ENCODE measurements around the gene KRT8.
A peak's percentile ranks its signal among the peaks of the same experiment; 100 is the strongest.
"Not testable (repeated sequence)": the region's sequence is repeated elsewhere in the genome, so short reads cannot be mapped to it uniquely, and the experiment has no call there.

The KRT8 gene

DNA sequence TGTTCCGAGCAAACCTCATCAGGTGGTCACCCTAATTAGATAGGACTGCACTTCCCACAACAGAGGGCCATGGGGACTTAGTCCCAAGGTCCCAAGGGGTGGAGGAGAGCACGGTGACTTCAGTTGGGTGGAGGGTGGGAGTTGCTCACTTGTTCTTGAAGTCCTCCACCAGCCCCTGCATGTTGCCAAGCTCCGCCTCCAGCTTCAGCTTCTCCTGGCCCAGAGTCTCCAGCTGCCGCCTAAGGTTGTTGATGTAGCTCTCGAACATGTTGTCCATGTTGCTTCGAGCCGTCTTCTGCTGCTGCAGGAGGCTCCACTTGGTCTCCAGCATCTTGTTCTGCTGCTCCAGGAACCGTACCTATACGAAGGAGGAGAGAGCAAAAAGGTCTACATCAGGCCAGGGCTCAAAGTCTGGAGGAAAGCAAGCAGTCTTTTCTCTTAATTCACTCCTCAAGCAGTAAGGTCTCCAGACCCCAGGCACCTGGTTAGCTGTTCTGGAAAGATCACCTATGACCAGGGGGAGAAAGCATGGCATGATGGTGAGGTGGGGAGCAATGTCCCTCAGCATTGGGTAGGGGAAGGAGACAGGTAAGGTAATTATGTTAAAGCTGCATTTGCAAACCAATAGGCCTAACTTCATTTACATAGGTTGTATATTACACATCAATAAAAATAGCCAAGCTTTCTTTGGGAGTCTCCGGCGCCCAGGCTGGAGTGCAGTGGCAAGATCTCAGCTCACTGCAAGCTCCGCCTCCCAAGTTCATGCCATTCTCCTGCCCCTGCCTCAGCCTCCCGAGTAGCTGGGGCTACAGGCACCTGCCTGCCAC is 2.9 kb downstream of the KRT8 start:
- no peak for DNase-seq

DNA sequence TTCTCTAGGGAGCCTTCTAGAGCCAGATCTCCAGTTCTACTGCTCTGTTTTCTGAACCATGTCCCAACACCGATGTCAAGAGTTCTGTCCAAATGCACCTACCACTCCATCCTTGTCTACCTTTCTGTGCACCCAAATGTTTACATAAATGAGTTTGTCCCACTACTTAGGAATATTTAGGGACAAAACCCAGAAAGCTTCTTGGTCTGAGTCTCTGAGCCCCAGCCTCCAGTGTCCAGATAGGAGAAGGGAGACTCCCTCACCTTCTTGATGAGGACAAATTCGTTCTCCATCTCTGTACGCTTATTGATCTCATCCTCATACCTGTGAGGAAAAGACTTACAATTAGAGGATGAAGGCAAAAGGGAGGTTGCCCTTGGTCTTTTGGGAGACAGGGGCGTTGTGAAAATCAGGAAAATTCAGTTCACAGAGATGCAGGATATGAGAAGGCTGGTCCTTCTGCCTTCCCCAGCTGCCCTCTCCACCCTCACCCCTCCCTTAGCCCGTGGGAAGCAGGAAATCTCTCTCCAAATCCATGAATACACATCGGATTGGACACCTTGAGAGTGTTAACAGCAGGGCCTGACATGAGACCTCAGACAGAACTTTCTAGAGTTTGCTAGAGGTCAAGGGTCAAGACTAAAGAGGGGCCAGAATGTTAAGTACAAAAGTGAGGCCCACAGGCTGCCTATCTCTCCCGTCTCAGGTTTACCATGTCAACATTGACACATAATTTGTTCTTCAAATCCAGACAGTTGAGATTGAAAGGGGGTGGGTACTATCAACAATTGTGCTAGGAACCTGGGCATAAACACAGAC is 3.8 kb downstream of the KRT8 start:
- no peak for DNase-seq

DNA sequence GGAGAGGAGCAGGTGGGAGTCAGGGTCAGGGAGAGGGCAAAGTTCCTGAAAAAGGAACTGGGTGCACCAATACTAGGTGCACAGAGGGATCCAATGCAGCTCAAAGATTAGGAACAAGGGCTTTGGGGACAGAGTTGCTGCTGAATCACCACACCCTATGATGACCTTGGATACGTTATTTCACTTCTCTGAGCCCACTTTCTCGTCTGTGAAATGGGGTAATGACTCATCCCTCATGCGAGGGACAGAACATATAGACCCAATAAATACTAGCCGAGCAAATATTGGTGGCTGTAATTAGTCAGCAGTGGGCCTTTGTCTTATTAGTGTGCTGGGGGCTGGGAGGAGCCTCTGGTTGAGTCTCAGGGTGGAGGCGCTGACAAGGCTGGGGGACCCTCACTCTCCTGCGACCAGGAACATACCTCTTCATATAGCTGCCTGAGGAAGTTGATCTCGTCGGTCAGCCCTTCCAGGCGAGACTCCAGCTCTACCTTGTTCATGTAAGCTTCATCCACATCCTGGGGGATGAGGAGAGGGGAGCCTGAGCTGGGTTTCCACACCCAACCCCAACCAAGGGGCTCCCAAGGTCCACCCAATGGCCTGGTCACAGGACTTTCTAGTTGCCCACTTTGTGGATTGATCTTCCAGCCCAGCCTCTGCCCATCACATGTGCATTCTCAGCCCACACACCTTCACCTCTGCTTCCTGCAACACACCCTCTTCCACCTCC is 4.5 kb downstream of the KRT8 start:
- DNase-seq = no peak

DNA sequence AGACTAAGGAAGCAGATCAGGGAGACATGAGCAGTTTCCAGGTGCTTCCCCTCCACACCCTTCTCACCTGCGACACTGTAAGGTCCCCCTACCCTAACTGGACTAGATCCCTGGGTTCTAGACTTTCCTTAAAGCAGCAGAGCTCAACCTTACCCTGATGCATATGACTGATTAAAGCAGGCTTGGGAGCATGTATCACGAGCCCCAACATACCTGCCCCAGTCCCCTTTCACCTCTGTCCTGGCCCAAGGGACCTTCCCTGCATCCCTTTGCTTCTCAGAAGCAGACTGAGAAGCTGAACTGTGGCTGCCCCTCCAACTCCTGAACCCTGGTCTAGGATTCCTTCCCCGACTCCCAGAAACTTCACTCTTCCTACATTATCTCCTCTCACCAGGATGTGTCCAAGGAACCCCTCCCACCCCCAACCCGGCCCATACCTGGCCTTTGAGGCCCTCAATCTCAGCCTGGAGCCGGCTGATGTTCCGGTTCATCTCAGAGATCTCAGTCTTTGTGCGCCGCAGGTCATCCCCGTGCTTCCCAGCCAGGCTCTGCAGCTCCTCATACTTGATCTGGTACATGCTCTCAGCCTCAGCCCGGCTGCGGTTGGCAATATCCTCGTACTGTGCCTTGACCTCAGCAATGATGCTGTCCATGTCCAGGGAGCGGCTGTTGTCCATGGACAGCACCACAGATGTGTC is 5.4 kb downstream of the KRT8 start:
- DNase-seq = no peak

DNA sequence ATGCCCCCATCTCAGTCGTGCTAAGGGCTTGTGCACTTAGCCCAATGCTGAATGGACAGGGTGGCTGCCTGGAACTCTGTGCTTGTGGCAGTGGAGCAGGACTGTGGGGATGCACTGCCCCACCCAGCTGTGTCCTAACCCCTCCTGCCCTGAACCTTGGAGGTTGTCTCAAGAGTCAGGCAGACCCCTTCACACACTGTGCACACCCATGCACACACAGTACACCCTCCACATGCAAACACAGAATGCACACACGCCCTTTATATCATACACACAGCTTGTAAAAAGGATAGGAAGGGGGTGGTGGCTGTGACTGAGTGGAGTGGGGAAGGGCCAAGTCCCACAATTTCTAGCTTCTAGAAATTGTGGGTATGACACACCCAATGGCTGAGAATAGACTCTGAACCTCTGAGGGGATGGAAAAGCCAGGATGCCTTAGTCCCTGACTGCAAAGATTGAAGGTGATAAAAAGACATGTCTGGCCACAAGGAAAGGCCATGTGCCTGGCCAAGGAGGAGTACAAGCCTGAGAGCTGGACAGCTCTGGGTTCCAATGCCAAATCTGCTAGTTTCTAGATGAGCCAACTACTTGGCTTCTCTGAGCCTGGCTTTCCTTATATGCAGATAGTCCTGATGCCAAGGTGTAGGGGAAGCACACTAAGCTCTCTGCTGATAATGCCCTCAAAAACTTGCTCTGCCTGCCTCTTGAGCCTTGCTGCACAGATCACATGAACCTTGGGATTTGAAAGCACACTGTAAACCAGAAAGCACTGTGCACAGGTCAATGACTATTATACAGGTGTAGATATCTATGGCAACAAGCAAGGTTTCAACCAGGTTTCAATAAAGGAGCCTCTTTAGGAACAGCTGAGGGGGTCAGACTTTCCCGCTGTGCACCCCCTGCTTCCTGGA is 8.4 kb downstream of the KRT8 start:
- DNase-seq = no peak

DNA sequence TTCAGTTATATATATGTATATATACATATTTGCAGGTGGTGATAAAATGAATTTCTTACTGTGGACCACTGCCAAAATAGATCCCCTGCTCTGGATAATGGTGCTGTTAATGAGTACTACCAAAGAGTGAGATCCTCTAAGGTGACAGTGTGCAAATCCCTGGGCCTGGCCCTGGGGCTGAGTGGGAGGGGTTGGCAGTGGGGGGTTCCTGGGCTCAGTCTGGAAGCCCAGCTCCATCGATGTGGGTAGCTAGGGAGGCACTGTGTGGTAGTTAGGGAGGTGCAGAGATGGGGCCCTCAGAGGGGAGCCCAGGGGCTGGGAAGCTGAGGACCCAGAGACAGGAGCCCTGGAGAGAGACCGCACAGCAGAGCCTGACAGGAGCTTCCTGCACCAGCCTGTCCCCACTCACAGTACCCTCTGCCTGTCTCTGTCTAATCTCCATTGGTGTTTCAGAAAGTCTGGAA is 9.1 kb downstream of the KRT8 start:
- DNase-seq = no peak

DNA sequence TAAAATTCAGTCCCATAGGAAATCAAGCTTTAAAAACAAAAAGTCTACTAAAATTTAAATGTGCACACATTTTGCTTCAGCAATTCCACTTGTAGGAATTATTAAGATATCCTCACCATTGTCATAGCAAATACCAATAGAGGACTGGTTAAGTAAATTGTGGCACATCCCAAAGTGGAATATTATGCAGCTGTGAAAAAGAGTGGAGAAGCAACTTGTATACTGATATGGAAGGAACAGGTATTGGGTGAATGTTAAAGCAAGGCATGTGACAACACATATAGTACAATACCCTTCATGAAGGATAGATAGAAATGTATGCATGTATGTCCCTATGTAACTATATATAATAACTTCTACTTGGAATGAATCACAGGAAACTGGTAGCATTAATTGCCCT is 11.9 kb downstream of the KRT8 start:
- no peak for DNase-seq

DNA sequence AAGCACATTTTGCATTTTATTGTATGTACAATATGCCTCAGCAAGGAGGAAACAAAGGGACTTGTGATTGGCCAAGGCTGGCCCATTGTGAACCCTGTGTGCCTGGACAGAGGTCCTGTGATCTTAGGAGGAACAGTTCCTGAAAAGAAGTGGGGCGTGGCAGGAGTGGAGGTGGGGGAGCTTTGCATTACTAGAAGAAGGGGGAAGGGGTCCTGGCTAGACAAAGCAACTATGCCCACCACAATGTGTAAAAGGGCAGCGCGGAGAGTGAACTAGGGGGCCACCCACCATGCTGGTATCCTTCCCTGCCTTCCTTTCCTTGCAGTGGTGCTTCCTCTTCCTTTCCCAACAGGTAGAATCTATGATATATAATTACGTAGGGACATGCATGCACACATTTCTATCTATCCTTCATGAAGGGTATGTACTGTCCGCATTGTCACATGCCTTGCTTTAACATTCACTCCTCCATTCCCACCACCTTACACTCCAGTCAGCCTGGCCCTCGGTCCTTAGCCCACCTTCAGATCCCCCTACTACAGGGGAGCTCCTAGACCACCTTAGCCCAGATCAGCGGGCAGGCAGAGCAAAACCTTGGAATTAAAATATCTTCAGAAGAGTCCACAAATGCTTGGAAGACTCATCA is 12.5 kb downstream of the KRT8 start:
- no peak for DNase-seq

DNA sequence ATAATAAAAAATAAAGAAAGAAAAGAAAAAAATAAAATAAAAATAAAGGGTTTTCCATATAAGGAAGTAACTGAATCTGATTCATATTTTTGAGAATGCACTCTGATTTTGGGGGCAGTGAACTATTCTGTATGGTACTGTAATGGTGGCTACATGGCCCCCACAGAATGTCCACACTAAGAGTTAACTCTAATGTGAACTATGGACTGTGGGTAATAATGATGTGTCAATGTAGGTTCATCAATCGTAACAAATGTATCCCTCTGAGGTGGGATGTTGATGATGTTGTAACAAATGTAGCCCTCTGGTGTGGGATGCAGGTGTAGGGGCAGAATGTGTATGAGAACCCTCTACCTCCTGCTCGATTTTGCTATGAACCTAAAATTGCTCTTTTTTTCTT is 13.8 kb downstream of the KRT8 start:
- DNase-seq = no peak

DNA sequence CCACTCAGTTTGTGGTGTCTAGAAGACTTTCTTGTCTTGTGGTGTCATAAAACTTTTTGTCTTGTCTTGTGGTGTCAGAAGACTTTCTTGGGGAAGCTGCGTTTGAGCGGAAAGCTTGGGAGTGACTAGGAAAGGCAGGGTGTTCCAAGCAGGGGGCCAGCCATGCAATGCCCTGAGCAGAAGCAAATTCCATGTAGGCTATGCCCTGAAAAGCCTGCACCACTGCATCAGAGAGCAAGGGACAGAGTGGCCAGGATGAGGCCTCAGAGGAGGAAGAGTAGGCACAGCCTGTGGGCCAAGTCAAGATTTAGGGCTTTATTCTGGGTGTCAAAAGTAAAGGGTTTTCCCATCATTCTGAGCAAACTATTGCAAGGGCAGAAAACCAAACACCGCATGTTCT is 14.5 kb downstream of the KRT8 start:
- DNase-seq = no peak

DNA sequence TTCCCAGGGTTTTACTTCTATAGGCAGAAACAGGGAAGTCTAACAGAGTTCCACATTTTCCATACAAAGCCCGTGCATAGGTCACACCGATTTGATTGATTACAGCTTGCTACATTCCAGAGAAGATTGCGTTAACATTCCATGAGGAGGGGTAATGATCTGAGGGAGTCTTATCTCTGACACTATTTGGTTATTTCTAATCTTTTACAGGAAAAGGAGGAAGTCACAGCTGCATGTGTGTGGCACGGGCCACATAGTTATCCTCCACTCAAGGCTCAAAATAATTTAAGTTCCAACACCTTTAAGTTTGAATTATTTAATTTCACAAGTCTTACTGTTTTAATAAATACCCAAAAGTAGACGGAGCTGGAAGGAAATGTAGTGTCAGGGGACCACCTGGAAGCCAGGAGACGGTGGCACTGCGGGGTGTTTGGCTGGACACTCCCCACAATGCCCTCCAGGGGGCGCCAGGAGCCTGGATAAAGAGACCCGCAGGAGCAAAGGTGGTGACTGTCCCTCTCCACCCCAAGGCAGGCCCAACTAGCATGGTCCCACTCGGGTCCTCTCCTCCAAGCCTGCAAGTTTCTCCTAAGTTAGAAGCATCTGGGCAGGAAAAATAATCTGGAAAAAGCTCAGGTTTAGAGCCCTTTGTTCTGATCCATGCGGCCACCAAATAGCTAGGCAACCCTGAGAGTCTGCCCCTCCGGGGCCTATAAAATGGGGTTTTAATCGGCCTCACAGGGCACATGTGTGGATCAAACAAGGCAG is 20.2 kb downstream of the KRT8 start:
- DNase-seq = peak; percentile 72

DNA sequence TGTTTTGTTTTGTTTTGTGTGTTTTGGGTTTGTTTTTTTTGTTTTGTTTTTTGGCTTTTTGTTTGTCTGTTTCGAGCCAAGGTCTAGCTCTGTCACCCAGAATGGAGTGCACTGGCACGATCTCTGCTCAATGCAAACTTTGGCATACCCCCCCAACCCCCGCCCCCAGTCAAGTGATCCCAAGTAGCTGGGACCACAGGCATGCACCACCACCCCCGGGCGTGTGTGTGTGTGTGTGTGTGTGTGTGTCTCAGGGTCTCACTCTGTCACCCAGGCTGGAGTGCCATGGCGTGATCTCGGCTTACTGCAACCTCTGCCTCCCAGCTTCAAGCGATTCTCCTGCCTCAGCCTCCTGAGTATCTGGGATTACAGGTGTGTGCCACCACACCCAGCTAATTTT is 24.4 kb downstream of the KRT8 start:
- DNase-seq = not testable (repeated sequence)

DNA sequence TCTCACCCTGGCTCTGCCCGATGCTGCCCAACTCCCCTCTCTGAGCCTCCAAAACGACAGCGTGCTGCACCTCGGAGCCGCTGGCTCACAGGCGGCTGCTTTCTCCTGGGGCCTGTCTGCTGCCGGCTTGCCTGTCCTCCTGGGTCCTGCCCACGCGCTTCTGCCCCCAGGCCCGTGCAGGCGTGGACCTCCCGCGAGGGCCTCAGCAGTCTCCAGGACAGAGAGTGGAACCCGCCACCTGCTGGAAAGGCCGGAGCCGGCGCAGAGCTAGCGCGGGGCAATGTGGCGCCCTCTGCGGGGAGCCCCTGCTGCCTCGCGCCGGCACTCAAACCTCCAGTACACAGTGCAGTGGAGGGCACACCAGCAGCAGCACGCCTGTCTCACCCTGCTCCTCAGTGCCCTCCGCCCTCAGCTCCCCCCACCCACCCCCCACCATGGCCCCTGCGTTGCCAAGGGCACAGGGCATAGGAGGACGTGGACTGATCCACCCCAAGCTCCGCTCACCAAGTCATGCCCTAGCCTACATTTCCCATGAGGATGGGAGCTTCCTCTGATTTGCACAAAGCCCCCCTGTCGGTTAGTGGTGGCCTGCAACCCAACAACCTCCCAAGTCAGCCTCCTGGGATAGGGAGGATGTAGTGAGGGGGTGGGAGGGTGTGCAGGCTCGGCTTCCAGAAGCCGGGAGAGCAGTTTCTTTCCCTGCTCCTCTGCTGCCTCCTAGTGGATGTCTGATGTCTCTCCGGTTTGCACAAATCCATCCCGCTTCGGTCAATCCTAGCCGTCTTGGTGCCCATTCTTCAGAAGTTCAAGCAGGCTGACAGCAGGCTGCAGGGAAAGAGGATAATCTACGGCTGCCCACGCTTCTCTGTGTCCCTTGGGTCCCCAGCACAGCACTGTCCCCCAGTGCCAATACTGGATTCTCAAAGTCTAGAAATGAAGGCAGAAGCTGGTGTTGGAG is 25.2 kb downstream of the KRT8 start:
- peak; percentile 66 for DNase-seq

DNA sequence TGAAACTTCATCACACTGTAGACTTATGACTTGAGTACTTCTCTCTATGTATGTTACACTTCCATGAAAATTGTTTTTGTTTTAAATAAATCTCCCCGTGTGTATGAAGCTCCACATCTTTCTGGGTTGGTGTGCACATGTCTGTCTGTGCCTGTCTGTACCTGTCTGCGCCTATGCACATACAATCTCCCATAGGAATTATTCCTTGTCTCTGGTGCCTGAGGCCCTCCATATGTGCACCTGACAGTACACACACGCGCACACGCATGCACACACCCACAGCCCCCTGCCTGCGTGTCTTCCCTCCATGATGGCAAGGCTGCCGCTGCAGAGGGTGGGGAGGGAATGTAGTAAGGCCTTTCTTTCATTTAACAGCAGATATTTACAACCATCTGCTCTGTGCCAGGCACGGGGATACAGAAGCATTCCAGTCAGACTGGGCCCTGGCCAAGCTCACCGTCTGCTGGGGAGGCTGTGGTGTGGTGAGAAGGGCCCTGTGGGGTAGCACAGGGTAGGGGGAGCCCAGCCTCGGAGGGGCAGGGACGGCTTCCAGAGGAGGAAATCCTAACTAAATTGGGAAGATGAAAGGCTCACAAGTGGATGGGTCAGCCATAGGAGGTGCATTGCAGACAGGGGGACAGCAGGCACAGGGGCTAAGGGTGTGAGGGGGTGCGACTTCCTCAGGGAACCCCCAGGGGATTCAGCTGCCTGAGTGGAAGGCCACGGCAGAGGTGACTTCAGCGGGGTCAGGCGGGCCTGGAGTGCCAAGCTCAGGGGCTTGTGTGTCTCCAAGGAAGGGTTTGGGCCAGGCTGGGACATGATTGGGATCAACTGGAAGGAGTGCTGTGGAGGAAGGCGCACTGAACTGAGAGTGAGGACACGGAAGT is 26.1 kb downstream of the KRT8 start:
- DNase-seq = no peak

DNA sequence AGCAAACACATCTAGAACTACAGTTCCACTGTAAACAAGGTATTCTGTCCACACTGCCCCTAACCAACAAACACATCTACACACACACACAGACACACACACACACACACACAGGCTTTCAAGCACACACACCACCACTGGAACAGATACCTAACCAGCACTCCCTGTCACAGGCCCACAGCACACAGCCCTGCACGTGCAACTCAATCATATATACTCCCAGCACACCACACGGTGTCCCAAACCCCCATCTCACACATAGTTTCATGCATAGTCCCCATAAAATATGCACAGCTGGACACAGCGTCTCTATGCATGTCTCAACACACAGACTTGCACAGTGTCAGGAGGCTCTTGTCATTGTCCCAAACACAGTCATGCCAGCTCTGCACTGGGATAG is 27.6 kb downstream of the KRT8 start:
- DNase-seq = no peak

DNA sequence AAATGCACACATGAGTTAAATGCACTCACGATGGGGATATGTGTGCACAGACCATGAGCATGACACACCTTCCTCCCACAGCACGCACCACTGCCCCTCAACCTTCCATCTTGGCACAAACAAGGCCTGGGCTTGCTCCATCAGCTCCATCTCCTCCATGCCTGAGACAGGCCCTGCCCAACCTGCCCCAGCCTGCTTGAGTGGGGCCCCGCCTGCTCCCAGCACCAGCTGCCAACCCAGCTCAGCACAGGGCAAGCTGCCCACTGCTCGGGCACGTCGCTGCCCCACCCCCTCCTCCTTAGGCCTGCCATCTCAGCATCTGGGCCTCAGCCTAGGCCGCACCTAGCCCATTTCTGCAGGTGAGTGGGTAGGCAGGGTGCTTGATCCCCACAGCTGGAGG is 28.5 kb downstream of the KRT8 start:
- DNase-seq = no peak

DNA sequence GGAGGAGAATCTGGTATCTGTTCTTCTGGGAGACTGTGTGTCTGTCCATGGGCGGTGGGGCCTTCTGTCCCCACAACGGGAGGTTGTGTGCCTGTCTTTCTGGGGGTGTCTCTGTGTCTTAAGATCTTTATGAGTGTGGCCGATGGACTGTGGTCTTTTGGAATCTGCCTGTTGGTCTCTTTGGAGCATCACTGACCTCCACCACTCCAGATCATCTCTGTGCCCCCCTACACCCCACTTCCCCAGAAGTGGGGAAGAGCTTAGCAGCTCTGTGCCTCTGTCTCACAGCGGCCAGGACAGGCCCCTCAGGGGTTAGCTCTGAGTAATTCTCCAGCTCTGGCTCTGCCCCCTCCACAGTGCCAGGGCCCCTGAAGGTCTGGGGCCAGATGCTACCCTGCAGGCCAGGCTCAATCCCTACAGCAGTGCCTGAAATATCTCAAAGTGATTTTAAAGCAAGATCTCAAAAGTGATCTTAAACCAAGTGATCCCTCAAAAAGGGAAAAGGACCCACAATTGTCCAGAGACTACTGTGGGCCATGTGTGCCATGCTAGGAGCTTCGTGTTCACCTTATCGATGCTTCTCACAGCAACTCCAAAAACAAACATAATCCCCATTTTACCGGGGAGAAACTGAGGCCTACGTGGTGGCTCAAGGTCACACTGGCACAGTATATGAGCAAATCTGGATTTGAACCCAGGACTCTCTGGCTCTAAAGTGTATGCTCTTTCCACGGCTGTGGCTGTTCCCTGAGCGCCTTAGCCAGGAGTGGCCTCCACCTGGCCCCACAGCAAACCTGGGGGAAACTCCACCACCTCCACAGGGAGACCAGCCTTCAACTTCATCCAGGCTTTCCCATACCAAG is 30.1 kb downstream of the KRT8 start:
- no peak for DNase-seq

Data from CD4-positive, alpha-beta T cell treated with Interleukin-21 for 1 hour (primary cell).